ENCODE data around the gene LAMC3.

LAMC3 gene

DNA sequence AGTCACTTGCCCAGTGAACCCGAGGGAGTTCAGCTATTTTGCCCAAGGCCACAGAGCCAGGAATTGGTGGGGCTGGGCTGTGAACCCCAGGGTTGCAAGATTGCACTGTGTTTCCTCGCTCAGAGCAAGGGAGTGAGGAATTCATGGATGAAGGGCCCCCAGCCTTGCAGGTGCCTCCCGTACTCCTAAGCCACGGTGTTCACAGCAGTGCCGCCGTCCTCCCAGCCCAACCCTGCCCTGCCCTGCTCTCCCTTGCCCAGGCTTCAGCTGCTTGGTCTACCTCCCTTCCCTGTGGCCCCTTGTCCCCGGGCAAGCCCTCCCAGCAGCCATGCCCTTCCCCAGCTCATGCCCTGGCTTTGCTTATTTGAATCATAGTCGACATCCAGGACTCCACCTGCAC lies 6.1 kb downstream of the LAMC3 start:
- no peak overlapping the region for H3K4me3 ChIP-seq (replicated peaks; ENCODE audit: low read depth, low read length)
- TF ChIP-seq CTCF (IDR thresholded peaks at IDR 0.05; ENCODE audit: low read length, missing control alignments), result no peak
- no peak for DNase-seq (ENCODE audit: low read depth)

GRCh38 chr9:131015876-131016397 lies 7.0 kb downstream of the LAMC3 start:
- no peak for TF ChIP-seq CTCF (IDR thresholded peaks at IDR 0.05; ENCODE audit: low read length, missing control alignments)
- H3K4me3 ChIP-seq (replicated peaks; ENCODE audit: low read depth, low read length), result no peak overlapping the region
- DNase-seq (ENCODE audit: low read depth), result no peak

DNA sequence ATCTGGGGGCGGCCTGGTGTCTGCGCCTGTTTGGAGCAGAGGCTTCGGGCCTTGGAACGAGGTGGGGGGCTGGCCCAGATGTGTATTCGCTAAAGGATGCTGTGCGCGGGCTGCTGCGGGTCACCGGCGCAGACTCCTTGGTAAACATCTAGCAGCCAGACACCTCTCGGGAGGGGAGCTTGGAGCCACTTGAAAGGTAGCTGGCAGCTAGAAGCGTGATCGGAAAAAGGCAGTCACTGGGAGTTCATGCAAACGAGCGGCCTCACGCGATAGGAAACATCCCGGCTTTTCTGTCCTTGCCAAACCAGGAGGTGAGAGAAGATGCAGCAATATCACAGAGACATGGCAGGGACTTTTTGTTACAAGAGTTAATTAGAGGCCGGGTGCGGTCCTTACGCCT lies 8.1 kb downstream of the LAMC3 start:
- no peak for DNase-seq (ENCODE audit: low read depth)
- no peak overlapping the region for H3K4me3 ChIP-seq (replicated peaks; ENCODE audit: low read depth, low read length)
- TF ChIP-seq CTCF (IDR thresholded peaks at IDR 0.05; ENCODE audit: low read length, missing control alignments), result no peak

GRCh38 chr9:131018621-131019020 lies 9.6 kb downstream of the LAMC3 start:
- no peak overlapping the region for H3K4me3 ChIP-seq (replicated peaks; ENCODE audit: low read depth, low read length)
- DNase-seq (ENCODE audit: low read depth), result no peak
- TF ChIP-seq CTCF (IDR thresholded peaks at IDR 0.05; ENCODE audit: low read length, missing control alignments), result peak; percentile 14

- H3K4me3 ChIP-seq (replicated peaks; ENCODE audit: low read depth, low read length), result no peak overlapping the region
- DNase-seq (ENCODE audit: low read depth), result no peak
- no peak for TF ChIP-seq CTCF (IDR thresholded peaks at IDR 0.05; ENCODE audit: low read length, missing control alignments)
These were observed 10.6 kb downstream of the LAMC3 start for GRCh38 chr9:131019388-131020239.

DNA sequence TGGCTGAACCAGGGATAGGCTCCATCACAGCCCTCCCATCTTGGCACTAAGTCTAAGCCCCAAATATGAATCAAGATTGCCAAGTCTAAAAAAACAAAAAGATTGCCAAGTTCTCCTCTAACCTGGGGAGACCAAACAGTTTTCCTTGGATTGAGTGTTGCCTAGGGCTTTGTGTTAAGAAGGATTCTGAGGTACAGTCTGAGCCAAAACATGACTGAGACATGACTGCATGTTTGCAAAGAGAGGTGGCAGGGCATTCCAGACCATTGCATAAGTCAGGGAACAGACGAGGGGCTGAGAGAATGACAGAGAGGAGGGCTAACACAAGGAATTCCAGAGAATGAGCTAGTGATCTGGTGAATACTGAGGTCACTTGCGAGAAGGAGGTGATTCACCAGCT lies 11.4 kb downstream of the LAMC3 start:
- H3K4me3 ChIP-seq (replicated peaks; ENCODE audit: low read depth, low read length), result no peak overlapping the region
- peak; percentile 60 for DNase-seq (ENCODE audit: low read depth)
- TF ChIP-seq CTCF (IDR thresholded peaks at IDR 0.05; ENCODE audit: low read length, missing control alignments), result no peak

DNA sequence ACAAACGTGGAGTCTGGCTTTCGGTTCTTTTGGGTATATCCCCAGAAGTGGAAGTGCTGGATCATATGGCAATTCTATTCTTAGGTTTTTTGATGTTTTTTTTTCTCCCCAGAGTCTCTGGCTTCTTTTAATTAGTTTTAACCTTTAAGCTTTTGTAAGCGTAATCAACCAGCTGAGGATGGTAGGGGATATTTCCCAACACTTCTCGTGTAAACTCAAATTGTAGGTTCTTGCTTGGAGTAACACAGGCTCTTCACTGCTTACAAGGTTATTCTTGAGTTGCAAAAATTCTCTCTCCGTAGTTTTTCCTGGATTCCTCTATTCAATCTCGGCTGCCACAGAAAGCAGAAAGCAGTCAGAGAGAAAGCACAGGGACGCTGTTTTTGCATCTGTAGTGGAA lies 11.9 kb downstream of the LAMC3 start:
- no peak for DNase-seq (ENCODE audit: low read depth)
- H3K4me3 ChIP-seq (replicated peaks; ENCODE audit: low read depth, low read length), result no peak overlapping the region
- TF ChIP-seq CTCF (IDR thresholded peaks at IDR 0.05; ENCODE audit: low read length, missing control alignments), result no peak

All from fibroblast of pulmonary artery (primary cell).